ENCODE data around the gene OPRD1.
A peak's percentile ranks its signal among the peaks of the same experiment; 100 is the strongest.
"Not testable (repeated sequence)": the region's sequence is repeated elsewhere in the genome, so short reads cannot be mapped to it uniquely, and the experiment has no call there.

The OPRD1 gene

DNA sequence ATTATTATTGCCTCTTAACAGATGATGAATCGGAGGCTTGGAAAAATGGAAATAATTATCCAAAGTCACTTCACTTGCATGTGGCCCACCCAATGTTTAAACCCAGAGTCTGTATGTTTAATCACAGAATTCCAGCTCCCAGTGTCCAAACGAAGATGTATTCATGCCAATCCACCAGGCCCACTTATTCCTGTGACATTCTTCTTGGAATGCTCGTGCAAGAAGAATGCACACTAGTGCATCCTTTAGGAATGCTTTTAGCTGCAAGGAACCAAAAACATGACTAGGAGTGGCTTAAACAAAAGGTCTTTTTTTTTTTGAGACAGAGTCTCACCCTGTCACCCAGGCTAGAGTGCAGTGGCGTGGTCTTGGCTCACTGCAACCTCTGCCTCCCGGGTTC lies 8.9 kb upstream of the OPRD1 start:
- peak; percentile 37 for DNase-seq

DNA sequence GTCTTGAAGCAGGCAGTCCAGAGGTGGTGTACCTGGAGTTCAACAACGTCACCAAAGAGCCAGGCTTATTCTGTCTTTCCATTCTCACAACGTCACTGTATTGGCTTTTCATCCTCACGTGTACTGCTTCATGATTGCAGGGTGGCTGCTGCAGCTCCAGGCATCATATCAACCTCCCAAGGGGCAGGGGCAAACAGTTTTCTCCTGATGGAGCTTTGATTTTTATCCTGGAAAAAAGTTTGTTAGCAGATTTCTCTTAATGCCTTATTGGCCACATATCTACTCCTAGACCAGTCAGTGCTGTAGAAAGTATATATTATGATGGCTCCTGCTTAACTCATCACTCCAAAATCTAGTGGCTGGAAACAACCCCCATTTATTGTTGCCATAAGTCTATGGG lies 8.3 kb upstream of the OPRD1 start:
- DNase-seq, result no peak

DNA sequence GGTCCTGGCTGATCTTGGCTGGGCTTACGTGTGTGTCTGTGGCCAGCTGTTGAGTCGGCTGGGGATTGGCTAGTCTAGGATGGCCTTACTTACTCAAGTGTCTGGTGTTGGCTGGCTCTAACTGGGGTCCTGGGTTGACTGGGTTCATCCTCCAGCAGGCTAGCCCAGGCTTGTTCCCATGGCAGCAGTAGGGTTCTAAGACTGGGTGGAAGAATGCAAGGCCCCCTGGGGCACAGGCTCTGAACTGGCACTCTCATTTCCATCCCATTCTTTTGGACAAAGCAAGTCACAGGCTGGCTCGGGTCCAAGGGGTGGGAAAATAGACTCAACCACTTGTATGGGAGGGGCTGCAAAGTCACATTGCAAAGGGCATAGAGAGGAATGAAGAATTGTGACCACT lies 7.9 kb upstream of the OPRD1 start:
- DNase-seq, result no peak

DNA sequence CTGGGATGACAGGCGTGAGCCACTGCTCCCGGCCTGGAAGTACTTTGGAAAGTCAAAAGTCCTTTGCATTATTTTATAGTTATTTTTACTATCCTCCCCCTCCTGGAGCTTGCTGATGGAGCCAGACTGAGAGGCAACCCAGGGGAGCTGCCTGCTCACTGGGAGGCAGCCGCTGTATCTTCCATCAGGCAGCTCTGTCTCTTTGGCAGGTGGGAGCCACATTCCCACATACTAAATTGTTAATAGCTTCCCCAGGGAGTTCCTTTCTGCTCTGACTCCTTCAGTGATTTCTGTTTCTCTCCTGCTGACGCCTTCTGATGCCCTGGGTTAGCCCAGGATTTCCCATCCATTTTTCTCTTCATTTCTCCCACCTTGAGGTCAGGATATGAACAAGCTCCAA lies 4.9 kb upstream of the OPRD1 start:
- no peak for DNase-seq

DNA sequence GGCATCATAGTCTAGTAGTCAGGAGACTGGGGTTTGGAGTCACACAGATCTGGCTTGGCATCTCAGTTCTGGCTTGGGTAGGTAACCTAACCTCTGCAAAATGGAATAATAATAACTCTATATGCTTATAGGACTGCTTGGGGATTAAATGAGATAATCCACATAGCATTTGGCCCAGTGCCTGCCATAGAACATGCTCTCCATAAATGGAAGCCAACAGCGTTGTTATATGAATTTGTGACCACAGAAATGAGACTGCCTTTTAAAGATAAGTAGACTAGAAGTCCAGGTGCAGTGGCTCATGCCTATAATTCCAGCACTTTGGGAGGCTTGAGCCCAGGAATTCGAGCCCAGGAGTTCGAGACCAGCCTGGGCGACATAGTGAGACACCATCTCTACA lies 4.0 kb upstream of the OPRD1 start:
- no peak for DNase-seq

DNA sequence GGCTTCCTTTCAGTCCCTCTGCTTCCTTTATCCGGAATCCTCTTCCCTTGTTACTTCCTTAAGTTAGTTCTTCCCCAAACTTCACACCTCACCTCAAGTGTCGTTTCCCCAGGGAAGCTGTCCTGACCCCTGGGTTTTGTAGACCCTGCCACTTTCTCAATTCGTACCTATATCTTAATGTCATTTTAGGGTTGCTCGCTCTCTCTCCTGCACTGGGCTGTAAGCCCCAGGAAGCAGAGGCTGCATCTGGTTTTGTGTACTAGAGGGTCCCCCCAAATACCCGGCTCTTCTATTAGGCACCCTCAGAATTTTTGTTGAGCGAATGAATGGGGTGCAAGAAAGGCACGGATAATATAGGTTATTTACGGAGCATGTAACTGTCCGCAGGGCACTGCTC lies 603 bp upstream of the OPRD1 start:
- DNase-seq, result no peak

DNA sequence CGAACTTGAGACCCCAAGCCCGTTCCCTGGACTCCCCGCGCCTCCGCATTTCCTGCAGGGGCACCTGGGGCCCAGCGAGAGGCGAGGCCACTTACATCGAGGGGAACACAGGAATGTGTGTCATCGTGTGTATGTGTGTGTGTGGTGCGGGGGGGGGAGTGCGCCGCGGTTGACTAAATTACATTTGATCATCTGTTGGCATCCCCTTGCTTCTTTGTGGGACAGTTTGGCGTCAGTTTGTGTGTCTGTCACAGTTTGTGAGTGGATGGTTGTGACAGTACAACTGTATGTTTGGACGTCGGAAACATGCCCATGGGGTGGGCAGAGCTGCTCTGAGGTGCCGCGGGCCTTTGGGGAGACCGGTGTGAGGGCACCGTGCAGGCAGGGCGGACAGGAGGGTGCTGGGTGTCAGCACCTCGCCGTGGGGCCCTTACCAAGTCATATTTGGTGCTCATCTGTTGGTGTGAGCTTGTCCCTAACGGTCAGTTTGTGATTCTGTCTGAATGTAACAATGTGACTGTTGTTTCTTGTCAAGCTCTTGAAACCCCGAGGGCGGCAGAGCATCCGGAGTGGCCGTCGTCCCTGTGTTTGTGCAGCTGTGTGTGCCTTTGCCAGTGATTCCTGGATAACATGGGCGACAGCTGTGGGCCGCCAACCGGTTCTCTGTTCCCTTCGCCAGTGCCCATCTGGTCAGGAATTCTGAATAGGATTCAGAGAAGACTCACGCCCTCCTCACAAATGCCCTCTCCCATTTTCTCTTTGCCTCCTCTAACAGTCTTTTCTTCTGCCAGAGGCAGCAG lies 899 bp downstream of the OPRD1 start:
- DNase-seq, result no peak

DNA sequence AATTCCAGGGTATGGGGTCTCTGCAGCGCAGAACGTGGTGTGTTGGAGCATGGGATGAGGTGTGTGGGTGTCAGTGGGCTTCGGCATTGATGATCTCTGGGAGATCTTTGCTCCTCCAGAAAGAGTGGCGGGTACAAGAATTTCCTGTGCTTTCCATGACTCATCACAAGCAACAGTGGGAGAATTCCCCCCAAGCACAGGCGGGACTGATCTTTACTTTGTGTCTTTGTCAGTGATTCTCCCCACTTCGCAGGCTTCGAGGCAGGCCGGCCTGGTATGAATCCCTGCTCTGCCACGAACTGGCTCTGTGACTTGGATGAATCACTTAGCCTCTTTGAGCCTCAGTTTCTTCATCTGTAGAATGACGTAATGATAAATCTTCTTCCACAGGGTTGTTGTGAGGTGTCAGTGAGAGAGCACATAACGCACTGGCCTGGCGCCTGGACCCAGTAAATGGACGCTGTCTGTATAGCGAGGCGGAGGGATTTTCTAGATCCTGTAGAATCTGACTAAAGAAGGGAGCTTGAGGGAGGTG lies 2.0 kb downstream of the OPRD1 start:
- DNase-seq, result no peak

DNA sequence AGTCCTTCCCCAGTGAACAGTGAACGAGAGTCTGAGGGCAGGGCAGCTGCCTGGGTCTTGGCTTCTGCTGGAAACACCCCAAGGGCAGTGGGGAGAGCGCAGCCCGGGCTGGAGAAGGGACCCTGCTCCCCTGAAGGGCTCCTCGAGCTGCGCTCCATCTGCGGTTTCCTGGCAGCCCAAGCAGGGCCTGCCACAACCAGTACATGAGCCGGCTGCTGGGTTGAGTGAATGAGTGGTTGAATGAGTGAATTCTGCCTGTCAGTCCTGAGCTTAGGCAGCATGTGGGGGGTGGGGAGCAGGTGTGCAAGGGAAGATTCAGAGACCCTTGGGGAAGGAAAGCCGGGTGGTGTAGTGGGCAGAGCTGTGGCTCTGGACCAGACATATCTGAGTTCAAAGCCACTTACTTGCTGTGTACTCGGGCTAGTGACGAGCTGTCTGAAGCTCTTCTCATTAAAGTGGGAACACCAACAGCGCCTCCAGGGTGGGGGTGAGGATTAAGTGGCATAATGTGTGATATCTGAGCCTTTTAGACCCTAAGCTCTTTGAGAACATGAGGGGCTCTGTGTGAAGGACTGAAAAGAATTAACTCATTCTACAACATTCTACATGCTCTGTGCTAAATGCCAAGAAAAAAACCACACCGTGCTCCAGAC lies 3.7 kb downstream of the OPRD1 start:
- DNase-seq, result no peak

DNA sequence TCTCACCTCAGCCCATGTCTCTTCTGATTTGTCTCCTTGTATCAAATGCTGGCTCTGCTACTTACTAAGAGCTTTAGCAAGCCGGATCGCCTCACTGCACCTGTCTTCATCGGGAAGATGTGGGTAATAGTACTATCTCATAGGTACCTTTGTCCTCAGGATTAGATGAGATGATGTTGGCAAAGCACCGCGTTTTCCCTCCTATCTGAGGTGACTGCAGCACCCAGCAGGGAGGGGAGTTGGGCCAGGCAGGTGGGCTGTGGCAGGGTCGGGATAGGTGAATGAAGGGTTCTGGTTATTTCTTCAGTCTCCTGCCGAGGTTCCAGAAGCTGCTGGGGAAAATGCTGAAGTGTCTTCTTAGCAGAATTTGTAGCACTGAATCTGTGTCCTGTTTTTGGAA lies 5.2 kb downstream of the OPRD1 start:
- no peak for DNase-seq

DNA sequence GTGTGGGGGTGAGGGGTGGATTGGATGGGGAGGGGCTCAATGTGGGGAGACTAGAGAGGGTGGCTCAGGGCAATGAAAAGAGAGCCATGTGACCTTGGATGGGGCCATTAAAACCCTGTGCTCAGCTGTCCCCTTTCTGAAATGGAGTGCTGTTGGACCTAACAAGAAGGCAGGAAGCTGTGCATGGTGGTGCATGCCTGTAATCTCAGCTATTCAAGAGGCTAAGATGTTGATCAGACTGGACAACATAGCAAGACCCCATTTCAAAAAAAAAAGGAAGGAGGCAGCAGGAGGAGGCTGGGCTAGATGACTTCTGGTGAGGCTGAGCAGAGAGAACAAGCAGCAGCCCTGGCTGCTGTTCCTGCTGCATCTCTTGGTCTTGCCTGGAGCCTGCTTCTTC lies 7.0 kb downstream of the OPRD1 start:
- no peak for DNase-seq

DNA sequence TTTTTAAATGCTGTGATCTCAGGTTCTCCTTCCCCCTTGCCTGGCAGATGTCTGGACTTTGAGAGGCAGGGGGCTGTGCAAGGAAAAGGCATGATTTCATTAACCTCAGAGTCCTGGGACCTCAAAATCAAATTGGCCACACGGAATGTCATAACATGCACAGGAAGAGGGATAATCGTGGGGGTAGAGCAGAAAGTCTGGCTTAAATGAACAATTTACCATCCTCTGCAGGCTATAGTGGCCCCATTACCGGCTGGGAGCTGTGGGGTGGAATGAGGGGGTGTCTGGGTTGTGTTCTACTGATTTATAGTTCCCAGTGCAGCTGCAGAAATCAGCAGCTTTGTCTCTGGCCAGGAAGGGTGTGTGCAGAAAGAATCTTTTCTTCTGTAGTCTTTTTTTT lies 10.8 kb downstream of the OPRD1 start:
- no peak for DNase-seq

DNA sequence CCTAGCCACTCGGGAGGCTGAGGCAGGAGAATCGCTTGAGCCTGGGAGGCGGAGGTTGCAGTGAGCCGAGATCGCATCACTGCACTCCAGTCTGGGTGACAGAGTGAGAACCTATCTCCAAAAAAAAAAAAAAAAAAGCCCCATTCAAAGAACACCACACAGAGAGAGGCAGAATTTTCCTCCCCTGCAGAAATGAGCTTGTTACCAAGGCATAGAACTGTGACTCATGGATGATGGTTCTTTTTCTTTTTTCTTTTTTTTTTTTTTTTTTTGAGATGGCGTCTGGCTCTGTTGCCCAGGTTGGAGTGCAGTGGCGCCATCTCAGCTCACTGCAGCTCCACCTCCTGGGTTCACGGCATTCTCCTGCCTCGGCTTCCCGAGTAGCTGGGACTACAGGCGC lies 12.1 kb downstream of the OPRD1 start:
- not testable (repeated sequence) for DNase-seq

DNA sequence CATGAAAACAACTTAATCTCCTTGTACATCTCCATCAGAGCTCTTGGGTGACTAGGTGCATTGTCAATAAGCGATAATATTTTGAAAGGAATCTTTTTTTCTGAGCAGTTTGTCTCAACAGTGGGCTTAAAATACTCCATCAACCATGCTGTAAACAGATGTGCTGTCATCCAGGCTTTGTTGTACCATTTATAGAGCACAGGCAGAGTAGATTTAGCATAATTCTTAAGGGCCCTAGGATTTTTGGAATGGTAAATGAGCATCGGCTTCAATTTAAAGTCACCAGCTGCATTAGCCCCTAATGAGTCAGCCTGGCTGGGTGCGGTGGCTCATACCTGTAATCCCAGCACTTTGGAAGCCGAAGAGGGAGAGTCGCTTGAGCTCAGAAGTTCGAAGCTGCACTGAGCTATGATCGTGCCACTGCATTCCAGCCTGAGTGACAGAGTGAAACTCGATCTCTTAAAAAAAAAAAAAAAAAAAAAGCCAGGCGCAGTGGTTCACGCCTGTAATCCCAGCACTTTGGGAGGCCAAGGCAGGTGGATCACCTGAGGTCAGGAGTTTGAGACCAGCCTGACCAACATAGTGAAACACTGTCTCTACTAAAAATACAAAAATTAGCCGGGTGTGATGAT lies 16.4 kb downstream of the OPRD1 start:
- not testable (repeated sequence) for DNase-seq

DNA sequence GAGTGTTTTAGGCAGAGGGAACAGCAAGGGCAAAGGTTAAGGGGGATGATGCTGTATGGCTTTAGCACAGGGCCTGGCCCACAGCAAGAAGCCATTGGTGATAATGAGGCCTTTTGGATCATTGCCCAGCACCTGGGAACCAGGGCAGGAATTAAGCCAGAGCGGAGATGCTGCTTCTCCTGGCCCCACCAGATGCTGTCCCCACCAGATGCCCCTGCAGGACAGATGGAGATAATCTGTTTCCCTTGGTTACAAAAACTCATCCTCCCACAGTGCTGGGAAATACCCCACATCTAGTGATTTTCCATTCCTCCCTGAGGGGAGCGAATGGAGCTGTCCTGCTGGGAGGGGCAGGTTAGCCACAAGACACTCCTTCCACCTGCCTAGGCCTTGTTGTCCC lies 18.8 kb downstream of the OPRD1 start:
- no peak for DNase-seq

DNA sequence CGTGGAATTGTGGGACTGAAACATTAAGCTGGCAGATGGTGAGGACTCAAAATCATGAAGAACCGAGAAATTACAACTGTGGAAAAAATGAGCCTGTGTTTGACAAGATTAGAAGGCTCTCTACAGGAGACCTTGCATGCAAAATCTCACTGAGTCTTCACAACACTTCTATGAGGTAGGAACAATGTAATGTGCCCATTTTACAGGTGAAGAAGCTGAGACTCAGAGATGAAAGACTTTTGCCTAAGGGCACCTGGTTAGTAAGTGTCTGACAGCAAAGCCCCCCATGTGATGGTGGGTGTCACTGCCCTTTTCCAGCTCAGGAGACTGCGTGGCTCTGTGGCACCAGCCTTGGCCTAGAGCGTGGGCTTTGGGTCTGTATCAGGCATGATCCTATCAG lies 21.0 kb downstream of the OPRD1 start:
- no peak for DNase-seq

DNA sequence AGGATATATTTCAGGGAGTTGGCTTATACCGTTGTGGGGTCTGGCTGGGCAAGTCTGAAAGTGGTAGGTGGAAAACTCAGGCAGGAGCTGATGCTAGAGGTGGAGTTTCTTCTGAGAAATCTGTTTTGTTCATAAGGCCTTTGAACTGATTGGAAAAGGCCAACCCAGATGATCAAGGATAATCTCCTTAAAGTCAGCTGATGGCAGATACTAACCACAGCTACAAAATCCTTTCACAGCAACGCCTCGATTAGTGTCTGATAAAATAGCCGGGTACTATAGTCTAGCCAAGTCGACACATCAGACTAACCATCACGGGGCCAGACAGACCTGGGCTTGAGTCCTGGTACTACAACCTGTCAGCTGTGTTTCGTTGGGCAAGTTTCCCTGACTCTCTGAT lies 21.4 kb downstream of the OPRD1 start:
- no peak for DNase-seq

DNA sequence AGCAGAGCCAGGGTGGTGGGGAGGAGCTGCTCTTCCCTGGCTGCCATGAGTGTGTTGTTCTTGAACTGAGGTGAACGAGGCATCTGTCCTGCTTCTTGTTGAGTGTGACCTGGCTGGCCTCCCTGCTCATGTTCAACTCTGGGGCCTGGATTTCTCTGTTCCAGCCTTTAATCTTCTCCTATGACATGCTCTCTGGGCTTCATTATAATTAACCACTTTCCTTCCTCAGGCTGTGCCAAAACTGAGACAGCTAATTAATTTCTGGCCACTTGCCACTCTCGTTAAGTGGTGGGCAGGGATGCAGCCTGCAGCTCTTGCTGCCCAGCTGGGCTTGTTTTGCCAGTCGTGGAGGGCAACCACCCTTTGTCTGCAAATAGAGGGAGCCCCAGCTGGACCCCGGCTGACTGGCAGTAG lies 23.3 kb downstream of the OPRD1 start:
- DNase-seq, result no peak

DNA sequence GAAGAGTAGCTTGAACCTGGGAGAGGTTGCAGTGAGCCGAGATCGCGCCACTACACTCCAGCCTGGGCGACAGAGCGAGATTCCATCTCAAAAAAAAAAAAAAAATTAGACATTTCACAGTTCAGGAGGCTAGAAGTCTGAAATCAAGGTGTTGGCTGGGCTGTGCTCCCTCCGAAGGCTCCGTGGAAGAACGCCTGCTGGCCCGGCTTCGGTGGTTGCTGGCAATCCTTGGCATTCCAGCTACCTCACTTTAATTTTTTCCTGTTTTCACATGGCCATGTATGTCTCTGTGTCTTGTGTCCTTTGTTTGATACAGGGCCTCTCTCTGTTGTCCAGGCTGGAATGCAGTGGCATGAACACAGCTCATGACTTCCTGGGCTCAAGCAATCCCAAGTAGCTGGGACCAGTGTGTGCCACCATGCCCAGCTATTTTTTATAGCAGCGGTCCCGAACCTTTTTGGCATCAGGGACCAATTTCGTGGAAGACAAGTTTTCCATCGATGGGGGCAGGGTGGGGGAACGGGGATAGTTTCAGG lies 24.5 kb downstream of the OPRD1 start:
- no peak for DNase-seq

DNA sequence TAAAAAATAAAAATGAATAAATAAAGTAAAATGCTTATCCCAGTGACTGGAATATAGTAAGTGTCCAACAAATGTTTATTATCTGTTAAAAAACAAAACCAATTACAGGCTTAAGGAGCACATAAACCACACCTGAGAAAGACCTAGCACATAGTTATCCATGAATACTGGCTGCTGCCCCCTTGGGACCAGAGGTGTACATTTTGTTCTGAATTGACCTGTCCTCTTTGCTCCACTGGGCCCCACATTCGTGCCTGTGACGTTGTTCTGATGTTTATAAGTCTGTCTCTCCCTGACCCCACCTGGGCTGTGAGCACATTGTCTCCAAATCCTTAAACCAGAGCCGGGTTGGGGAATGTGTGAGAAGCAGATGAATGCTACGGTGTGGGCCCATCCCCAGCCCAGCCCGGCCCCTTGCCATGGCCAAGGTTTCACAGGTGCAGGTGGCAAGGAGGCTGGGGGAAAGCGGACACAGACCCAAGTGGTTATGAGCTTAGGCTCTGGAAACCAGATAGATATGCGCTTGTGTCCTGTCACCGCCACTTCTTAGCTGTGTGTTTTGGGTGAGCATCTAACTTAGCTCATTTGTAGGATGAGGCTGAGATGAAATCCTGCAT lies 29.1 kb downstream of the OPRD1 start:
- no peak for DNase-seq

DNA sequence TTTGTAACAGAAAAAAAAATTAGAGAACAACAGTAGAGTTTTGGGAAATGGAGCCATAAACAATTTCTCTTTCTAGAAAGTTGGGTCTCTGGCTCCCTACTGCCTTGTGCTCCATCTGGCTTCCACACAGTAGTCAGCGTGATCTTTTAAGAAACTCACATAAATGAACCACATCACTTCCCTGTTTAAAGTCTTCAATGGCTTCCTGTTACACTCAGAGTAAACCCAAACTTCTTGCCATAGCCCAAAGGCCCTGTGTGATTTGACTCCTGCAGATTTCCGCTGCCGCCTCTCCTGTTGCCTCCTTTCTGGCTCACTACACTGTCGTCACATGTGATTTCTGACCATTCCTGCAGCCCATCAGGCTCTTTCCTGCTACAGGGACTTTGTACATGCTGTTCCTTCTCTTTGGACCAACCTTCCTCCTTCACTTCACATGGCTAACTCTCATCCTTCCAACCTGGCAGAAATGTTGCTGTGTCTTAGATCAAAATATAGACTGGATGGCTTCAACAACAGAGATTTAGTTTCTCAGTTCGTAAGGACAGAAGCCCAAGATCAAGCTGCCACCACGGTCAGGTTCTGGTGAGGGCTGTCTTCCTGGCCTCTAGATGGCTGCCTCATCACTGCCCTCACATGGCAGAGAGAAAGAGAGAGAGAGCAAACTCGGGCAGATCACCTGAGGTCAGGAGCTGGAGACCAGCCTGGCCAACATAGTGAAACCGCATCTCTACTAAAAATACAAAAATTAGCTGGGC lies 34.0 kb downstream of the OPRD1 start:
- no peak for DNase-seq

DNA sequence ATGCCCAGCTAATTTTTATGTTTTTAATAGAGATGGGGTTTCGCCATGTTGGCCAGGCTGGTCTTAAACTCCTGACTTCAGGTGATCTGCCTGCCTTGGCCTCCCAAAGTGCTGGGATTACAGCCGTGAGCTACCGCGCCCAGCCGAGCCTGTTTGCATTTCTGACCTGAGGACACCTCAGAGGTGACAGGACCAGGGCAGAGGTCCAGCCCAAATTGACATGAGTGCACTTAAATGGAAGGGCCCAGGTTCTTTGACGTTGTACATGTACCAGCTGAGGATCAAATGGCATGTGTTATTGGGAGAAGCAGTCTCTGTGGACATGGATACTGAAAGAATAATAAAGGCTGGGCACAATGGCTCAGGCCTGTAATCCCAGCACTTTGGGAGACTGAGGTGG lies 35.2 kb downstream of the OPRD1 start:
- not testable (repeated sequence) for DNase-seq

DNA sequence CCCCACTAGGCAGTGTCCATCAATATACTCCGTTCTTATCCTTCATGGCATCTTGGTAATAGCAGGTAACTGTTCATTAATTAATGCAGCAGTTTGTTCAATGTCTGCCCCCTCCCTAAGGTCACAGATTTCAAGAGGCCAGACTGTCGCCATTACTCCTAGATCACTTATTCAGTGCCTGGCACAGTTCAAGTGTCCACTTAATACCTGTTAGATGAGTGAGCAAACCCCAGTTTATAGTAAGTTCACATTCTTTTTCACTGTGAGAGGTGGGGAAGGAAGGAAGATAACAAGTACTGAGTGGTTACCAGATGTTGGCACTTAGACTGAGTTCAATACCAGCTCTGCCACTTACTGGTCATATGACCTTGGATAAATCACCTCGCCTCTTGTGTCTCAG lies 36.4 kb downstream of the OPRD1 start:
- no peak for DNase-seq

Measured in fibroblast of upper back skin (primary cell).